Left renal cortex interstitium (tissue), 4 donors: ENCODE data around the gene CST9L. TPM values are rescaled to one million over a fixed set of nuclear protein-coding genes. Genes with fewer than 3 reads are reported as not detected.

ENCODE experiments used
- DNase-seq, 4 donors: peaks; one replicate each; pipeline ENCODE4 v3.0.0-alpha.2; 2013; ENCODE audit warnings: low read depth in 4 of 4, low spot score in 2 of 4, missing footprints in 1 of 4
- polyA plus RNA-seq, 4 donors: library from polyadenylated mRNA; unstranded; fragments of 120-200 nt; gene quantifications; one replicate each; pipeline ENCODE4 v1.2.1, GENCODE V29; 2013; ENCODE audit not compliant: insufficient read length in 4 of 4

Gene CST9L
- polyA plus RNA-seq, 4 donors = not detected

DNA sequence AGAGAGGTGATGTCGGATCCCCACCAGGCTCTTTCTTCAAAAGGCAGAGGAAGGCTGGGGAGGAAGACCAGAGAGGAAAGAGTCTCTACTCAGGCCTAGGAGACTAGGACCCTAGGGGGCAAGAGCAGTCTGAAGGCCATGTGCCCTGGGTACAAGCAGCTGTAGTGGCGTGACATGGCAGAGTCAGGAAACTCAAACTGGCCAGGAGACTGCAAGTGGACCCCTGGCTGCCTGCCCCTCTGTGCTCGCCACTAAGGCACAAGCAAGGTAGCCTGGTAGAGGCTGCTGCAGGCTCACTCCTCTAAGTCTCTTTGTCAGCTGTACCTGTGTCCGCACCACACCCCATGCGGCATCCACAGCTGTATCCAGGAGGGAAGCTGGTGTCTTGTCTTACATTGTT is 19.9 kb downstream of the CST9L start:
- no peak for DNase-seq

DNA sequence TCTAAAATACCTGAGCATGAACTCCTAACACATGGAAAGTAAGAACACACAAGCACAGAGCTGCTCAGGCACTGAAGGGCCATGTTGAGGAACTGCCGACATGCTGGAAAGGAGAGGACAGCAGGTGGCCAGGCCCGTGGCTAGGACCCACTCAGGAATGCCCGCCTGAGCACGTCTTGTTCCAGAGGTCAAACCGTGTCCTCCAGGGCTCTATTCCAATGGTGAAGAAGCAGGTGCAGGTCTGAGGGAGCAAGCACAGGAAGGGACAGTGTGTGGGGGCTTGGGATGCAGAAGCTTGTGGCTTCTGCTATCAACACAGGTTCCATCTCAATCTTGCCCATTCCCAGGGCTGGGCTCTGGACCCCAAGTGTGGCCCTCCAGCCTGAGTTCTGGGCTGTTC is 20.7 kb downstream of the CST9L start:
- DNase-seq = no peak

DNA sequence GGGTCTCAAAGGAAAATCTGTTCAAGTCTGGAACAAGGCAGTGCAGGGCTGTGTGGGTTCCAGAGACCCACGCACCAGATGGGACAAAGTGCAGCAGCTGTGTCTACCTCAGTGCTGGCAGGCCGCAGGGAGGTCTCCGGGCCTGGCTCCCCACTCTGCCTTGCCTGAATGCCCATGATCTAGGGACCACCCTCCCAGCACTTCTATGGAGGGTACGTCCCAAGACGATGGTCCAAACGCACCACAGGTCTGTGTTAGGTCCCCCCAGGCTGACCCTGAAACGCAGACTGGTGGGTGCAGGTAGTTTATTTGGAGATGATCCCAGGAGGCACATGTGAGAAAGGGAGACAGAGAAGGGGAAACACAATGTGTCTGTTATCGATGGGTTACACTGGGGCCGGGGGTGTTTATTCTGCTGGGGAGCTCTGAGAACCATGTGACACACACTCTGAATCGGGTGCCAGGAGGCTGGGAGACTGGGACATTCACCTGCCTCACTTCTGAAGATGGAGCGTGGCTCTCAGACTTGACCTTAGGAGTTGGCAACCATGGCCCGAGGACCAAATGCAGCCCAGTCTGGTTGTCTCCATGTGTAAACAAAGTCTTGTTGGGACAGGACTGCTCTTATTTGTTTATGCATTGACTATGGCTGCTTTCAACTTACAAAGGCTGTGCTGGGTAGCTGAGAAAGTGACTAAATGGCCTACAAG is 21.7 kb downstream of the CST9L start:
- DNase-seq = no peak

DNA sequence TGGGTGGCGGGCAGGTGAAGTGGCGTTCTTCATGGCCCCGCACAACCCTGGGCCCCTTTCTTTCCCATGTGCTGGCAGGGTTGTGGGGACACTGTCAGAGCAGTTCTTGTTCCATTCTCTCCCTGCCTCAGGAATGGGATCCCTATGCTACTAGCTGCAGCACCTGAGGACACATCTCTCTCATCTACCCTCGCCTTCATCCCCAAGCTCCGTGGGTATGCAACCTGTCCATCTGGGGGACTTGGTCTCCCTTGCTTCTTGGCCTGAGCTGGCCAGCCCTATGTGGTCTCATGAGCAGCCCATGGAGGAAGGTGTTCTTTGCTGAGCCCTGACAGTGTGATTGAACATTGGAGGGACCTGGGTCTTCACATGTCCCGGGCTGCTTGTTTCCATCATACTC is 24.2 kb downstream of the CST9L start:
- no peak for DNase-seq

DNA sequence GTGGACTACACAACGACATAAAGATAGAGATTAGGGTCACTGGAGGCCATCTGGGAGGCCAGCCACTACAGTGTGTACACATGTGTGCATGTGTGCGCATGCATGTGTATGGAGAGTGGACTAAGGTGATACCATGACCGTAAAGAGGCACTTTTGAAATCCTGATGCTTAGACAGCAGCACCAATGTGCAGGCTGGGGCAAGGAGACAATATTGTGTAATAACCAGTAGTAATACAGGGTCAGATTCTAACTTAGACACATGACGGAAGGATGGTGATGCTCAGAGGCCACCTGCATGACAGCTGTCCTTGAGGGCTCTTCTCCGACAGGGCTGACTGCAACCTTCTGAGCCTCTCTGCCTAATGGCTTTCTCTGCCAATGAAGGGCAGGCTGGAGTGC is 25.5 kb downstream of the CST9L start:
- no peak for DNase-seq

DNA sequence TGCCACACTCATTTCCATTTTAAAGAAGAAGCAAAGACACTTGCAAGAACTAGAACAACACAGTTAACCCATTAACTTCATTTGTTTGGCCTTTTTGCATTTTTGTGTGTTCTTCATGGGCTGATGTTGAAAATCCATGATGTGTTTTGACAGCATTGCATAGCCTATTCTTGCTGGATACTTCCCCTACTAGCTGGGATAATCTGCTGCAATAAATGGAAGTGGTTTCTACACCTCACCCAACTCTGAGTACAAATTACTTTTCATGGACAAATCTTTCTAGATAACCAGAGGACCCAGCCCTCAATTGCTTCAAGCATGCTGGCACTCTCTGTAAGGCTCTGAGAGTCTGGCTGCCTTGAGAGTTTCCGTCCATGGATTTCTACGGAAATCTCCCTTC is 26.5 kb downstream of the CST9L start:
- no peak for DNase-seq

DNA sequence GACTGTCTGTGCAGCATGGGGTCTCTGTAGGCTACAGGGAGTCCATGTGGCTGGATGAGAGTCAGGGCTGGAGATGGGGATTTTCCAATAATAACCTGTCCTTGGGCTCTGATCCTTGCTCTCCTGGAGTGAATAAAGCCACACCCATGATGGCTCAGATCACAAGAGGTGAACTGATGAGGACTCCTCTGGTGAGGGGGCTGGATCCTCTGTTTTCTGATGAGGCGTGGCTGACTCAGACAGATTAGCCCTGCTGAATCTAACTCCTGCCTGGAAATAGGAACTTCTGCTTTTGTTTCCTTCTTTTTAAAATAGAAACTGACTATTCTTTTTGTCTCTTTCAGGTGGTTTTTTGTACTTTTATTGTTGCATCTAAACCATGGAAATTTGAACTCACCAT is 27.0 kb downstream of the CST9L start:
- DNase-seq = no peak

DNA sequence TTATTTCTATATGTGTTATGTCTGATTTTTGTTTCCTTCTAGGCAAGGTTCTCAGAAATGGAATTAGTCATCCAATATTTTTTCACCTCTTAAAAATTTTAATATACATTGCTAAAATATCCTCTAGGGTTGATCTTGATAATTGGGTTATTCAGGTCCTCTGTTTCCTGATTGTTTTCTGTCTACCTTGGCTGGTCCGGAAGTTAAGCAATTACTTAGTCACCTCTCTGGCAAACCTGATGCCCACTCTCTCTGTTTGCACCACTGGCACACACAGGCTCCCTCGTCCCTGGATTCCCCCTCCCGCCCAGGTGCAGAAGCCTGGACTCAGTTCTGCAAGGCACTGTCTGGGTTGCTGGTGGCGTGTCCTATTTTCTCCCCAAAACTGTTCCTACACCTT is 27.7 kb downstream of the CST9L start:
- DNase-seq = no peak

DNA sequence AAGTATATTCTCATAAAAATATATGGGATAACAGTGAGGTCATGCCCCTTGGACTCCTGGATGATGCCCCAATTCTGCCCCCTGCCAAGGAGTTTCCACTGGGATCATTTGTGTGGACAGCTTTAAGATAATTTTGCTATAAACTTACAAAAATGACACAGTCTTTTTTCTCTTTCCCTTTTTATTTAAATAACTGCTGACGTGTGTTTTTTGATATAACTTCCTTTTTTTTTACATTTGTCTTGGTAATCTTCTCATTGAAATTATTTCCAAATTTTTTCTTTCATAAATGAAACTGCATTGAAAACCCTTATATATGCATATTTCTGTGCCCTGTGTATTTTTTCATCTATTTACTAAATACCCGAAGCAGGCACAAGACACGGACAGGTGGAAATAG is 31.3 kb downstream of the CST9L start:
- no peak for DNase-seq

DNA sequence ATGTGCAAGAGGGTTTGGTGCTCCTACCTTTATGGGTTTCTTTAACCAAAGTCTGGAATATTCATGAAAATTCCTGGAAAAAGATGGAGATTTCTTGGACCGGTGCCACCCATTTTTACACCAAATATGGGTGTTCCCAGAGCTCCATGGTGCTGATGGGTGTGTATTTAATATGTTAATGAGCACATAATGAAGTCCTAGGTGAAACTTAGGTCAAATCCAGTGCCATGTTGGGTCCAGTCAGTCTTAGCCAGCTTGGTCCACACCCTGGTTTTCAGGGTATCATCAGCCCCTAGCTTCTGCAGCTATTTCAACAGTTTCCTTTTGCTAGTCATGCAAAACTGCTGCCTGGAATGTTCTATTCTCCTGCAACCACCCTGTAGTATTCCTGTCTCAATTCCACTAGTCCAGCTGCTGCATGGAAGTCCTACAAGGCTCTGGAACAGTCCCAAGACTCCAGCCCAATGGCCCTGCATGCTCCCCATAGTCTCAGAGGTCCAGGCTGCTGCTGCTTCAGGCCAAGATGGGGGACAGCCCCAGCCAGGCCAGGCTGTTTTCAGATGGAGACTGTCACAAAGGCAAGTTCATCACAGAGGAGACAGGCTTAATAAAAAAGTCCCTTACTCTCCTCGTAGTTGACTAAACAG is 31.8 kb downstream of the CST9L start:
- no peak for DNase-seq

DNA sequence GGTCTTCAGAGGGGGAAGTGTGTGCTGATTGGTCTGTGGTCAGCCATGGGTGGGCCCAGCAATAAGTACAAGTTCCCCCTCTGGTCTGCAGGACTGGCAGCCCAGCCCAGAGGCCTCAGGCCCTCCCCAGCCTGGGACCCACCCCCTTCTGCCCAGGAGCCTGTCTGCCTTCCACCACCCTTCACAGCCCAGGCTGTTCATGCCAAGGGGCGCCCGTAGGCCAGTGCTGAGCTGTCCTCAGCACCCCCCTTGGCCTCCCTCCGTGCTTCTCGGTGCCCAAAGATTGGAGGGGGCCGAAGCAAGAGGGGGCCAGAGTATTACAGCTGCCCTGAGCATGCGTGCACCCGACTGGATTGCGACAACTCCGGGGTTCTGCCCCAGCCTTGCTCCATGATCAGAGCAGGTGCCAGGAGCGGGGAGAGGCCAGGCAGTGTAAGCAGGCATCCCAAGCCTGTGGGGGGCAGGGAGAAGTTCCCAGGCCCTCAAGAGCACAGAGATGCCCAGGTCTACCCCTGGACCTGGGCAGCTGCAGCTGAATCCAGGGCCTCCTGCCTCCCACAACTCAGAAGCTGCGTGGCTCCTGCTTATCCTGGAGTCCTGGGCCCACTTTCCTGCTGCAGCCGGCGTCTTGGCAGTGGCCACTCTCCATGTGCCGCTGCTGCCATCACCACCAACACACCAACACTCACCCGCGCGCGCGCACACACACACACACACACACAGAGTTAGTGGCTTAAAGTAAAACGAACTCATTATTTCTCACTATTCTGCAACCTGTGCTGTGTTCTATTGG is 33.3 kb downstream of the CST9L start:
- DNase-seq = no peak

DNA sequence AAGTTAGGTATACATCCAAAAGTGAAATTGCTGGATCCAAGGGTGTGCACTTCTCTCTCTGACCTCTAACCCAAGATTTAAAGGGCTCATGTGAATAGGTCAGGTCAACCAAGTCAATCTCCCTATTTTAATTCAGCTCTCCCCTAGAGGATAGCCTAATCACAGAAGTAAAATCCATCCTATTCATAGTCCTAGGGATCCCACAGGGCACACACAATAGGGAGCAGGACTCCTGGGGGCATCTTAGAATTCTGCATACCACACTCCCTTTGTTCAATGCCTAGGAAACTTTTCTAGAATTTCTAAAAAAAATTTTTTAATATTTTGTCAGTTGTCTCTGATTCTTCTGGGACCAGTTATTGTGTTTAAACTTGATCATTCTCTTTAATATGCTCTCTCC is 35.1 kb downstream of the CST9L start:
- no peak for DNase-seq

DNA sequence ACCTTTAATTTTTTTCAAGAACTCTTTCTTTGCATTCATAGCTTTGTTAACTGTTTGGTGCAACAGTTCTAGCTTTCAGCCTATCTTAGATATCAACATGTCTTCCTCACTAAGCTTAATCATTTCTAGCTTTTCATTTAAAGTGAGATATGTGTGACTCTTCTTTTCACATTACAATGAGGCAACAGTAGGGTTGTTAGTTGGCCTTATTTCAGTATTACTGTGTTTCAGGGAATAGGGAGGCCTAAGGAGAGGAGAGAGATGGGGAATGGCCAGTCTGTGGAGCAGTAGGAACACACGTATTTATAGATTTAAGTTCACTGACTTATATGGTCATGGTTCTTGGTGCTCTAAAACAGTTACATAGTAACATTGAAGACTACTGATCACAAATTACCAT is 35.8 kb downstream of the CST9L start:
- DNase-seq = no peak

DNA sequence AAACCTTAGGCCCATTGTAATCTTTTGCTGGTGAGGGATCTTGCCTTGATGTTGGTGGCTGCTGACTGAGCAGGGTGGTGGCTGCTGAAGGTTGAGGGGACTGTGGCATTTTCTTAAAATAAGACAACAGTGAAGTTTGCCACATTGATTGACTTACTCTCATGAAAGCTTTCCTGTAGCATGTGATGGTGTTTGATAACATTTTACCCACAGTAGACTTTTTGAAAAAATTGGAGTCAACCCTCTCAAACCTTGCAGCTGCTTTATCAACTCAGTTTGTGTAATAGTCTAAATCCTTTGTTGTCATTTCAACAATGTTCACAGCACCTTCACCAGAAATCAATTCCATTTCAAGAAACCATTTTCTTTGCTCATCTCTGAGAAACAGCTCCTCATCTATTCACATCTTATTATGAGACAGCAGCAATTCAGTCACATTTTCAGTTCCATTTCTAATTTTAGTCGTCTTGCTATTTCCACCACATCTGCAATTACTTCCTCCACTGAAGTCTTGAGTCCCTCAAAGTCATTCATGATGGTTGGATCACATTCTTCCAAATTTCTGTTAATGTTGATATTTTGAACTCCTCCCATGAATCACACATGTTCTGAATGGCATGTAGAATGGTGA is 37.2 kb downstream of the CST9L start:
- no peak for DNase-seq

DNA sequence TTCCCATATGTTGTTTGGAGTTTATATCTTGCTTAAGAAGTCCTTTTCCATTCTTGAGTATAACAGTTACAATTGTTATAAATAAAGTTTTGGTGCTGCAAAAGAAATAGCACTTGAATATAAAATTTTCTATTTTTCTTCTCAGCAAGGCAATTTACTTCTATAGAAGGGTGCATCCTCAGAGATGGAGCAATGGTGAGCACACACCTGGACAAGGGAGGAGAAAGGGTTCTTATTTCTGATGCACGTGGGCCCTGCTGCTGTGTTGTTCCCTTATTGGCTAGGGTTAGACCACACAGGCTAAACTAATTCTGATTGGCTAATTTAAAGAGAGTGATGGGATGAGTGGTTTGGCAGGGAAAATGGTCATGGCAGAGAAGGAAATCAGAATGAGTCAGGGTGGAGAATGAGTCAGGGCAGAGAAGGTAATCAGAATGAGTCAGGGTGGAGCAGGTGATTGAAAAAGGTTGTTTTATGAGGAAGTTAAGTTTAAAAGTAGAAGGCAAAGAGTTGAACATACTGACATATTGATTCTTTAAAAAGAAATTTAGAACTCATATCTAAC is 39.3 kb downstream of the CST9L start:
- no peak for DNase-seq

DNA sequence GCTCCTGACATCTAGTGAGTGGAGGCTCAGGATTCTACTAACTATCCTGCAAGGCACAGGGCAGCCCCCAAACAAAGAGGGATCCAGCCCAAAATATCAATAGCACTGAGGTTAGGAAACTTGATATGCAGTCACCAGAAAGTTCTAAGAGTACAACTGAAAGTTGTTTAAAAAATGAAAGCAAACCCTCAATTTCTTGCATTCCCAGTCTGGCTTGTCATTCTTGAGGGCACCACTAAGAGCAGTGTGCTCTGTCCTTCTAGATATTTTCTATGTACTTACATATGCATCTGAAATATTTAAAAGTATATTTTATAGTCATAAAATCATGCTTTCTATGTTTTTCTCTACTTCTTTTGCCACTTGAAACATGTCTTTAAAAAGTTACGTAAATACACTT is 41.4 kb downstream of the CST9L start:
- no peak for DNase-seq

DNA sequence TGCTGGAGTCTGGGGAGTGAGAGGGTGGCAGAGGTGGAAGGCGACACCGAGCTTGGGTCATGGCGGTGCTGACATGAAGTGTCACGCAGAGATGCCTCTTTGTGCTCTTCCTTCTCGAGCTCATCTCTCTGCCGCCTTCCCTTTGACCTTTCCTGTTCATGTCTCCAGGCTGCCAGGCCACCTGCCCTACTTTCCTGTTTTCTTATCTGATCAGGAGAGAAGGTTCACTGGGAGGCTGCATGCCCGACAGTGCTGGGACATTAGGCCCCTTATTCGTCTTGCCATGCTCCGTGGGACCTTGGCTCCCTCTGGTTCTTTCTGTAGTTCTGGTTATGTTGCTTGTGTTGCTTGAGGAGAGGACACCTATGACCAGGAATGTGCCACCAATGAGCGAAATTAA is 44.1 kb downstream of the CST9L start:
- no peak for DNase-seq

DNA sequence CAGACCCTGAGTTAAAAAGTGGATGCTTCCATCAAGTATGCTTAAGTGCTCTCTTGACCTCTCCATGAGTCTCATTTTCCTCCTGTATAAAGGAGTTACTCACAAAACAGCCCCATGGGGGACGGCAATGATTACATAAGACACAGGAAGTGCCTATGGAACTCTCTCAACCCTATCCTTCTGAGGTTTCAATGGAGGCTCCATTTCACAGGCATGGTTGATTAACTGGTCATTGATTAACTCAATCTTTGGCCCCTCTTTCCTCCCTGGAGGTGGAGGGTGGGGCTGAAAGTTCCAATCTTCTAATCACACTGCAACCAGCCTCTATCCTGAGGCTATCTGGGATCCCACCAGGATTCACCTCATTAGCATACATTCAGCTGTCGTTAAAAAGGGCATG is 48.1 kb downstream of the CST9L start:
- DNase-seq = no peak

DNA sequence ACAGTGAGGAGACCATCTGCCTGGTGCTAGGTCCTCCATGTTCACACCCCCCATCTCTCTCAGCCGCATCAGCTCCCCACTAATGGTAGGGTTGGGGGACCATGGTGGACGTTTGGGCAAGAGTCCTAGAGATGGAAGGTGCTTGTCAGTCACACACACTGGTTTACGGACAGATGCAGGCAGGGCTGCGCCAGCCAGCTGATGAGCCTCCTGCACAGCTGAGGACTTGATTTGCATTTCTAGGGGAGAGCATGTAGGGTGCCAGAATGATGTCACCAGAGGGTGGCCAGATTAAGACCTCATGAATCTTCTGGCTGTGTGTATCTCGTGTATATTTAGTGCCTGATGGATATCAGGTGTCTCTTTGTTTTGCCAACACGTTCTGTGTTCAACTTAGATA is 48.7 kb downstream of the CST9L start:
- no peak for DNase-seq

DNA sequence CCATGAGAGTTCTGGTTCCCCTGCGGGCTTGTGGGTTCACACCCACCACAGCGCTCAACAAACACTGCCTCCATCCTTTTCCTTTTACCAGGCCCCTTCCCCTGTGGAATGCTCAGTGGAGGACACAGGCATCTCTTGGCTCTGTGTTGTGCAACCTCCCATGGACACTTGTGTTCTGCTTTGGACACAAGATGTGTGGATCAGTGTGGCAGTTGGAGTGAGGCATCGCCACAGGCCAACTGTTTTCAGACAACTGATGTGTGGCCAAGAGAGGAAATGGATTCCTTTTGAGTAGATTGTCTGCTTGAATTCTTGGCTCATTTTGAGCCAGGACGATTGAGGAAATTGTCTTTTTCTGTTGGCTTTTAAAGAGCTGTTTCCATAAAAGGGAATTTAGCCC is 50.6 kb downstream of the CST9L start:
- no peak for DNase-seq

DNA sequence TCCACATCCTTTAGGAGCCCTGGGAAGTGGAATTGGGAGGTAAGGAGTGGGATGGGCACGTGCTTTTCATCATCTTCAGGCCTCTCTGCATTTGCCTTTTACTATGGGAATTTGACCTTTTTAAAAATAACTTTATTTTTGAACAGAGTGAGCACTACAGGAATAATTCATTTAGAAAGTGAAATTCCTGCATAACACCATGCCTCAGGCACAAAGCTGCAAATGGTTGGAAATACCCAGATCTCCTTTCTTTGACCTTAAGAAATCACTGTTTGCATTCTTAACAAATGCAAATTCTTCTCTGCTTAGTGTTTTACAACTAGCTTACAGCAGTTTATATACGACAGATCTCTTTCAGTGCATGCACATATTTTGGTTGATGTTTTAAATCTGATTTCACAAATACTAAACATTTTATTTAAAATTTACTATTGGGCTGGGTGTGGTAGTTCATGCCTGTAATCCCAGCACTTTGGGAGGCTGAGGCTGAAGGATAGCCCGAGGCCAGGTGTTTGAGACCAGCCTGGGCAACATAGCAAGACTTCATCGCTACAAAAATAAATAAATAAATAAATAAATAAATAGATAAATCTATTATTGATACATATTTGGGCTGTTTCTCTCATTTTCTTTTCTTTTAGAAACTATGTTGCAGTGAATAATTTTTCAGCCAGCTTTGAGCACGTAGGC is 52.9 kb downstream of the CST9L start:
- DNase-seq = no peak
